Glutamatergic neuron (in vitro differentiated cells): ENCODE measurements around the gene LDLRAD4. TPM values are rescaled to one million over a fixed set of nuclear protein-coding genes. Genes with fewer than 3 reads are reported as not detected.

ENCODE experiments used
- DNase-seq: peaks from one replicate; pipeline ENCODE4 v3.0.0; 2022
- H3K27ac Mint-ChIP-seq: one replicate; pipeline ENCODE4 v1.8.0; 2020; ENCODE audit warnings: mild to moderate bottlenecking, mixed read lengths, inconsistent platforms; ENCODE audit not compliant: unreplicated experiment
- H3K27me3 Mint-ChIP-seq: one replicate; pipeline ENCODE4 v1.8.0; 2020; ENCODE audit warnings: mild to moderate bottlenecking, moderate library complexity, mixed read lengths, inconsistent platforms; ENCODE audit not compliant: unreplicated experiment
- H3K36me3 Mint-ChIP-seq: one replicate; pipeline ENCODE4 v1.8.0; 2020; ENCODE audit warnings: mild to moderate bottlenecking, mixed read lengths, inconsistent platforms; ENCODE audit not compliant: unreplicated experiment
- H3K4me1 Mint-ChIP-seq: one replicate; pipeline ENCODE4 v1.8.0; 2020; ENCODE audit warnings: mild to moderate bottlenecking, low read depth, mixed read lengths, inconsistent platforms; ENCODE audit not compliant: unreplicated experiment
- H3K4me3 Mint-ChIP-seq: one replicate; pipeline ENCODE4 v1.8.0; 2020; ENCODE audit warnings: mild to moderate bottlenecking, mixed read lengths, inconsistent platforms; ENCODE audit not compliant: unreplicated experiment
- H3K9me3 Mint-ChIP-seq: one replicate; pipeline ENCODE4 v1.8.0; 2020; ENCODE audit warnings: mild to moderate bottlenecking, moderate library complexity, mixed read lengths, inconsistent platforms; ENCODE audit not compliant: unreplicated experiment
- total RNA-seq: library from RNA; stranded (reverse); fragmentation: NEBNext Ultra II Directional; extraction: Animal tissue kit (Norgen Biotek cat#: 25700); gene quantifications from one replicate; pipeline ENCODE4 v1.2.1, GENCODE V29; 2021; ENCODE audit not compliant: unreplicated experiment
- TF ChIP-seq, protein P1 (sequence below): fragments of 200-600 bp; sonication (generic); IDR thresholded peaks from one replicate; pipeline ENCODE4 v1.5.0; 2021; ENCODE audit not compliant: partially characterized antibody, unreplicated experiment

LDLRAD4 gene
- total RNA-seq, 1 donor from 2014 or later: 0.29 TPM

DNA sequence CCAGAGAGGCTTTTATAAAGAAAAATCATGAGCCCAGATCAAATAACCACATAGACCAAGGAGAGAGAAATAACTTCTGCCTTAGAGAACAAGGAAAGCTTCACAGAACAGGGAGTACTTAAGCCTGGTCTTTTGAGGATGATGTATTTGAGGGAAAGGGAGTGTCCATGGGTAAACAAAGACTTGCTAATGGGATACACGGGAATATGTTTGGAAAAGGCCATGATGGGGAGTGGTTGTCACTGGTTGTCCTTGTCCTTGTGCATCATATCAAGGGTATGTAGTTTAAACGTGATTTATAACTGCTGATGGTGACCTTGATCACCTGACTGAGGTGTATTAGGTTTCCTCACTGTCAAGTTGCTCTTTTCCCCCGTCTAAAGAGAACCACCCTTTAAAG is 337.9 kb downstream of the LDLRAD4 start:
- H3K36me3 Mint-ChIP-seq: no peaks in the 10 kb centered on the region
- H3K4me3 Mint-ChIP-seq: no peak overlapping the region
- no peaks in the 10 kb centered on the region for H3K9me3 Mint-ChIP-seq
- no peaks in the 10 kb centered on the region for H3K4me1 Mint-ChIP-seq
- no peak overlapping the region for H3K27ac Mint-ChIP-seq
- TF ChIP-seq, protein P1, sequence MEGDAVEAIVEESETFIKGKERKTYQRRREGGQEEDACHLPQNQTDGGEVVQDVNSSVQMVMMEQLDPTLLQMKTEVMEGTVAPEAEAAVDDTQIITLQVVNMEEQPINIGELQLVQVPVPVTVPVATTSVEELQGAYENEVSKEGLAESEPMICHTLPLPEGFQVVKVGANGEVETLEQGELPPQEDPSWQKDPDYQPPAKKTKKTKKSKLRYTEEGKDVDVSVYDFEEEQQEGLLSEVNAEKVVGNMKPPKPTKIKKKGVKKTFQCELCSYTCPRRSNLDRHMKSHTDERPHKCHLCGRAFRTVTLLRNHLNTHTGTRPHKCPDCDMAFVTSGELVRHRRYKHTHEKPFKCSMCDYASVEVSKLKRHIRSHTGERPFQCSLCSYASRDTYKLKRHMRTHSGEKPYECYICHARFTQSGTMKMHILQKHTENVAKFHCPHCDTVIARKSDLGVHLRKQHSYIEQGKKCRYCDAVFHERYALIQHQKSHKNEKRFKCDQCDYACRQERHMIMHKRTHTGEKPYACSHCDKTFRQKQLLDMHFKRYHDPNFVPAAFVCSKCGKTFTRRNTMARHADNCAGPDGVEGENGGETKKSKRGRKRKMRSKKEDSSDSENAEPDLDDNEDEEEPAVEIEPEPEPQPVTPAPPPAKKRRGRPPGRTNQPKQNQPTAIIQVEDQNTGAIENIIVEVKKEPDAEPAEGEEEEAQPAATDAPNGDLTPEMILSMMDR: no peak
- no peaks in the 10 kb centered on the region for H3K27me3 Mint-ChIP-seq
- no peak for DNase-seq

DNA sequence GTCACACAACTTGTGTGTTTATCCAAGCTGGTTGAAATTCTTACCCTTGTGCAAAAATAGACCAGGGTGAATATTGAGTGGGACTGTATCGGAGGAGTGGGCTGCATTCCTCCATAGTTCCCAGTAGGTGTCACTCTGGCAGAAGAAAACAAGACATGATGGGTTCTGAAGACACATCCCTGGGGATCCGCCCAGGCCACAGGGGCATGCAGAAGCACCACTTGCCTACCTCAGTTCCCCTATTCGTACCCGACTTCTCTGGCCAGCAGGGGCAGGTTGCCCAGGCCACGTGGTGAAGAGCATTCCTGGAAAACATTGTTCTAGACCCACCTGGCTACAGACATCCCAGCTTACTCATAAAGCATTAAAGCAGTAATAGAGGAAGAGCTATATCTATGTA is 339.6 kb downstream of the LDLRAD4 start:
- Mint-ChIP-seq H3K9me3 (no peaks in the 10 kb centered on the region), H3K4me1 (peaks cover under 1% of the 10 kb centered on the region), H3K36me3 (no peaks in the 10 kb centered on the region), H3K4me3 (no peak overlapping the region), H3K27me3 (peaks cover under 1% of the 10 kb centered on the region), H3K27ac (no peak overlapping the region)
- TF ChIP-seq, protein P1: peak; percentile 59
- peak; percentile 46 for DNase-seq

DNA sequence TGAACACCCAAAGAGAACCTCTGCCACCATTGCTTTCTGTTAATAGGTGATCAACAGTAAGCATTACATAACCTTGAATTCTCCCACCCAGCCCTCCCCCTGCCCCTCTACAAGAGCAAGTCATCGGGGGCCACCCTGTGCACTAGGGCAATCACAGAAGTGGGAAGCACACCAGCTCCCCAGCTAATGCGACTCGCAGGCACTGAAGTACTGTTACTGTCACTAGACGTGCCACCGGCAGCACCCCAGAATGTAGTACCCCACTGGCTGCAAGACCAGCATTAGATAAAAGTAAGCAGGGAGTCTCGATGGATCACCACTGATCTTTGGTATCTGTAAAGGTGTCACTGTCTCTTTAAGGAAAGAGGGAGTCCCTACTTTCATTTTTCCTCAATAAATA is 340.2 kb downstream of the LDLRAD4 start:
- peaks cover 5% of the 10 kb centered on the region for H3K4me1 Mint-ChIP-seq

DNA sequence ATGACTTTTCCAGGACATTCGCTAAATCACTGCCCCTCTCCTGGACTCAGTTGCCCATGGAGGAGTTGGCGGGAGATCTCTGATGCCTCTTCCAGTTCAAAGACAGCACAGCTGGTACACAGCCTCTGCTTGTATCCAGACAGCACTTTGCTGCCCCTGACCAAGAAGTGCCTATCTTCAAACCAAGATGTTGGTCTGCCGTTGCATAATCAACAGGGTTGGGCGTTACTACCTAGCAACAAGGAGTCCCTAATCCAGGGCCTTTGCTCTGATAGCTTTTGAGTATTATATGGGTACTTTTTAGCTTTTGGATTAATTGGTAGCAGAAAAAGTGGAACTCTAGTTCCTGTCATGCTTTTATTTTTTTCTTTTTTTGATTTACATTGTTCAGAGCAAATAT is 341.2 kb downstream of the LDLRAD4 start:
- H3K9me3 Mint-ChIP-seq: no peaks in the 10 kb centered on the region
- no peak overlapping the region for H3K27ac Mint-ChIP-seq
- H3K4me3 Mint-ChIP-seq: no peak overlapping the region
- H3K4me1 Mint-ChIP-seq: peaks cover 6% of the 10 kb centered on the region
- DNase-seq: no peak
- H3K36me3 Mint-ChIP-seq: no peaks in the 10 kb centered on the region
- TF ChIP-seq, protein P1: no peak
- H3K27me3 Mint-ChIP-seq: peaks cover 2% of the 10 kb centered on the region

More for the DNA sequence above, 340.2 kb downstream of the LDLRAD4 start:
- TF ChIP-seq, protein P1: no peak
- Mint-ChIP-seq H3K36me3 (no peaks in the 10 kb centered on the region), H3K27me3 (peaks cover 2% of the 10 kb centered on the region), H3K4me3 (no peak overlapping the region), H3K27ac (no peak overlapping the region), H3K9me3 (no peaks in the 10 kb centered on the region)
- DNase-seq: no peak

DNA sequence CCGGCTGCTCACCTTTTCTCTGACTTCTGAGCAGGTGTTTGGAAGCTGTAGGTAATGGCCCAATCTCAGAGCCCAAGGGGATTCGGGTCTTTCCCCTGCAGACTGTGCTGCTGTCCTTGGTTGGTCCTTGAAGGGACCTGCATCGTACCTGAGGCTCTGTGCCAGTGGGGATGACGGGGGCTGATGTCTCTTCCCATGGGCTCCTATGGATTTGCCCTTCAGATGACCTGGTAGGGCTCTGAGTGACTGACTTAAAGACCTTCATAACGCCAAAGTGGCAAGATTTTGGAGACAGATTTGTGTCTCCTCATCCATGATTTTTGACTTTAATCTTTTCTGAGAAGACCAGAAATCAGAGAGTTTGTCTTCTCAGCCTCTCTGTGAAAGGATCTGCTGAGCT is 341.7 kb downstream of the LDLRAD4 start:
- Mint-ChIP-seq H3K4me3 (no peak overlapping the region), H3K36me3 (no peaks in the 10 kb centered on the region), H3K9me3 (no peaks in the 10 kb centered on the region), H3K27me3 (peaks cover 2% of the 10 kb centered on the region), H3K4me1 (peaks cover 6% of the 10 kb centered on the region), H3K27ac (no peak overlapping the region)
- TF ChIP-seq, protein P1: no peak
- no peak for DNase-seq
